ENCODE results near the gene AGTR2. TPM values are rescaled to one million over a fixed set of nuclear protein-coding genes. Genes with fewer than 3 reads are reported as not detected.
A peak's percentile ranks its signal among the peaks of the same experiment; 100 is the strongest.
"Not testable (repeated sequence)": the region's sequence is repeated elsewhere in the genome, so short reads cannot be mapped to it uniquely, and the experiment has no call there.

Gene AGTR2
- total RNA-seq, 1 donor from 2014 or later = 0.33 TPM

- H3K4me3 ChIP-seq (ENCODE audit: low read depth, low read length) = no peak overlapping the region
- DNase-seq (ENCODE audit: low read depth) = no peak
- H3K27me3 ChIP-seq (ENCODE audit: control insufficient read depth, insufficient read depth, low read length) = no peaks in the 10 kb centered on the region
- no peaks in the 10 kb centered on the region for H3K36me3 ChIP-seq (ENCODE audit: control insufficient read depth, insufficient read depth, low read length)
- TF ChIP-seq, protein P1, sequence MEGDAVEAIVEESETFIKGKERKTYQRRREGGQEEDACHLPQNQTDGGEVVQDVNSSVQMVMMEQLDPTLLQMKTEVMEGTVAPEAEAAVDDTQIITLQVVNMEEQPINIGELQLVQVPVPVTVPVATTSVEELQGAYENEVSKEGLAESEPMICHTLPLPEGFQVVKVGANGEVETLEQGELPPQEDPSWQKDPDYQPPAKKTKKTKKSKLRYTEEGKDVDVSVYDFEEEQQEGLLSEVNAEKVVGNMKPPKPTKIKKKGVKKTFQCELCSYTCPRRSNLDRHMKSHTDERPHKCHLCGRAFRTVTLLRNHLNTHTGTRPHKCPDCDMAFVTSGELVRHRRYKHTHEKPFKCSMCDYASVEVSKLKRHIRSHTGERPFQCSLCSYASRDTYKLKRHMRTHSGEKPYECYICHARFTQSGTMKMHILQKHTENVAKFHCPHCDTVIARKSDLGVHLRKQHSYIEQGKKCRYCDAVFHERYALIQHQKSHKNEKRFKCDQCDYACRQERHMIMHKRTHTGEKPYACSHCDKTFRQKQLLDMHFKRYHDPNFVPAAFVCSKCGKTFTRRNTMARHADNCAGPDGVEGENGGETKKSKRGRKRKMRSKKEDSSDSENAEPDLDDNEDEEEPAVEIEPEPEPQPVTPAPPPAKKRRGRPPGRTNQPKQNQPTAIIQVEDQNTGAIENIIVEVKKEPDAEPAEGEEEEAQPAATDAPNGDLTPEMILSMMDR (IDR thresholded peaks at IDR 0.05; ENCODE audit: insufficient read depth, low read length, poor library complexity, severe bottlenecking) = no peak
These were observed 14.6 kb downstream of the AGTR2 start for GRCh38 chrX:116185163-116185562.

GRCh38 chrX:116194649-116195048, 24.1 kb downstream of the AGTR2 start:
- Histone ChIP-seq H3K4me3 (ENCODE audit: low read depth, low read length) (no peak overlapping the region), H3K36me3 (ENCODE audit: control insufficient read depth, insufficient read depth, low read length) (no peaks in the 10 kb centered on the region), H3K27me3 (ENCODE audit: control insufficient read depth, insufficient read depth, low read length) (no peaks in the 10 kb centered on the region)
- no peak for DNase-seq (ENCODE audit: low read depth)
- TF ChIP-seq, protein P1 (IDR thresholded peaks at IDR 0.05; ENCODE audit: insufficient read depth, low read length, poor library complexity, severe bottlenecking) = no peak

DNA sequence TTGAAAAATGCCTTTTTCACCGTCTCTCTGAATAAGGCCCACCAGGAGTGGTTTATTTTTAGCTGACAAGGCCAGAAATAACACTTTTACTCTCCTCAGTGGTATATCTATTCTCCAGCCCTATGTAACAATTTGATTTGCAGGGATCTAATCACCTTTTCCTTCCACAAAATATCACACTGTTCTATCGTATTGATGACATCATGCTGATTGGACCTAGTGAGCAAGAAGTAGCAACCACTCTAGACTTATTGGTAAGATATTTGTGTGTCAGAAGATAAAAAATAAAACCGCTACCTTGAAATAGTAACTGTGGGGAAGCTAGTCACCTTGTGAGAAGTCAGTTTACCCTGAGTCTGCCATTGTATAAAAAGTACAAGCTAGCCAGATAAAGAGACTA, 27.7 kb downstream of the AGTR2 start:
- DNase-seq (ENCODE audit: low read depth) = no peak
- Histone ChIP-seq H3K36me3 (ENCODE audit: control insufficient read depth, insufficient read depth, low read length) (no peaks in the 10 kb centered on the region), H3K4me3 (ENCODE audit: low read depth, low read length) (no peak overlapping the region), H3K27me3 (ENCODE audit: control insufficient read depth, insufficient read depth, low read length) (no peaks in the 10 kb centered on the region)
- TF ChIP-seq, protein P1 (IDR thresholded peaks at IDR 0.05; ENCODE audit: insufficient read depth, low read length, poor library complexity, severe bottlenecking) = no peak

DNA sequence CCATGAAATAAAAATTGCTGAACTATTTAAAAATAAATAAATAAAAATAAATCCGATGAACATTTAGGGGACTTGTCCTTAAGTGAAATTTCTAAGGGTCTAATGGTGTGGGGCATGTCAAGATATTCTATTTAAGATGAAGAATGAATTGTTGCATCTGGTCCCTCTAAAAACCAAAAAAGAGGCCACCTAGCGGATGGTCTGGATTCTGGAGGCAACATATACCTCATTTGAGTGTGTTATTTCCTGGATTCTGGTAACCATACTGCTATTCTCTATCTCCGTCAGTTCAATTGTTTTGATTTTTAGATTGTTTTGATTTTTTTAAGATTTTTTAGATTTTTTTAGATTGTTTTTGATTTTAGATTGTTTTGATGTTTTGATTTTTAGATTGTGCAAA, 28.3 kb downstream of the AGTR2 start:
- Histone ChIP-seq H3K4me3 (ENCODE audit: low read depth, low read length) (no peak overlapping the region), H3K27me3 (ENCODE audit: control insufficient read depth, insufficient read depth, low read length) (no peaks in the 10 kb centered on the region), H3K36me3 (ENCODE audit: control insufficient read depth, insufficient read depth, low read length) (no peaks in the 10 kb centered on the region)
- DNase-seq (ENCODE audit: low read depth) = no peak
- TF ChIP-seq, protein P1 (IDR thresholded peaks at IDR 0.05; ENCODE audit: insufficient read depth, low read length, poor library complexity, severe bottlenecking) = no peak

DNA sequence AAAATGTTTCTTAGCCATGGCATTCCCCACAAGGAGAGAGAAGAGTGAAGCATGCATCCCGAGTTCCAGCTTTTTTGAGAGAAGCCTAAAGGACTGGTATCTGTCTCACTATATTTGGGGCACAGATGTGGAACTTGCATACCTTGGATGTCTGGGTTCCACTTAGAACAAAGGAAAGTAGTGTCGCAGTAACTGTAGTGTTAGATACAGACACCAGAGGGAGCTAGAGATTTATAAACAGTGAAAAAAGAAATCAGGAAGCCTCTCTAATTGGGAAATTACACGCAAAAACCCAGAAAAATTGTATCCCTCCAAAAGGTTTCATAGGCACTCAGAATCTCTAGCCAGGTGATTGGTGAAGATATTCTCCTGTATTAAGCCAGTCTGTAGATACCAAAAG, 34.4 kb downstream of the AGTR2 start:
- Histone ChIP-seq H3K36me3 (ENCODE audit: control insufficient read depth, insufficient read depth, low read length) (no peaks in the 10 kb centered on the region), H3K4me3 (ENCODE audit: low read depth, low read length) (no peak overlapping the region), H3K27me3 (ENCODE audit: control insufficient read depth, insufficient read depth, low read length) (no peaks in the 10 kb centered on the region)
- no peak for DNase-seq (ENCODE audit: low read depth)
- TF ChIP-seq, protein P1 (IDR thresholded peaks at IDR 0.05; ENCODE audit: insufficient read depth, low read length, poor library complexity, severe bottlenecking) = peak; percentile 55

GRCh38 chrX:116213262-116213661, 42.7 kb downstream of the AGTR2 start:
- DNase-seq (ENCODE audit: low read depth) = no peak
- H3K36me3 ChIP-seq (ENCODE audit: control insufficient read depth, insufficient read depth, low read length) = no peaks in the 10 kb centered on the region
- TF ChIP-seq, protein P1 (IDR thresholded peaks at IDR 0.05; ENCODE audit: insufficient read depth, low read length, poor library complexity, severe bottlenecking) = no peak

DNA sequence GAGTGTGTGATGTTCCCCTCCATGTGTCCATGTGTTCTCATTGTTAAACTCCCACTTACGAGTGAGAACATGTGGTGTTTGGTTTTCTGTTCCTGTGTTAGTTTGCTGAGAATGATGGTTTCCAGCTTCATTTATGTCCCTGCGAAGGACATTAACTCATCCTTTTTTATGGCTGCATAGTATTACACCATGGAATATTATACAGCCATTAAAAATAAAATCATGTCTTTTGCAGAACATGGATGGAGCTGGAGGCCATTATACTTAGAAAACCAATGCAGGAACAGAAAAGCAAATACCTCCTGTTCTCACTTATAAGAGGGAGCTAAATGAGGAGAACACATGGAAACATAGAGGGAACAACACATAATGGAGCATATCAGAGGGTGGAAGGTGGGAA, 46.5 kb downstream of the AGTR2 start:
- H3K36me3 ChIP-seq (ENCODE audit: control insufficient read depth, insufficient read depth, low read length); DNase-seq (ENCODE audit: low read depth); H3K27me3 ChIP-seq (ENCODE audit: control insufficient read depth, insufficient read depth, low read length); H3K4me3 ChIP-seq (ENCODE audit: low read depth, low read length): not testable (repeated sequence)

More at GRCh38 chrX:116213262-116213661, 42.7 kb downstream of the AGTR2 start:
- Histone ChIP-seq H3K27me3 (ENCODE audit: control insufficient read depth, insufficient read depth, low read length) (no peaks in the 10 kb centered on the region), H3K4me3 (ENCODE audit: low read depth, low read length) (no peak overlapping the region)
